Fibroblast of skin of left biceps (primary cell): ENCODE data around the gene RARRES2.
"Not testable (repeated sequence)": the region's sequence is repeated elsewhere in the genome, so short reads cannot be mapped to it uniquely, and the experiment has no call there.

Experiments used
- DNase-seq, 2 experiments: peaks; one replicate each; pipeline ENCODE4 v3.0.0-alpha.2; 2013; ENCODE audit warnings: low read depth in 2 of 2

RARRES2 gene

DNA sequence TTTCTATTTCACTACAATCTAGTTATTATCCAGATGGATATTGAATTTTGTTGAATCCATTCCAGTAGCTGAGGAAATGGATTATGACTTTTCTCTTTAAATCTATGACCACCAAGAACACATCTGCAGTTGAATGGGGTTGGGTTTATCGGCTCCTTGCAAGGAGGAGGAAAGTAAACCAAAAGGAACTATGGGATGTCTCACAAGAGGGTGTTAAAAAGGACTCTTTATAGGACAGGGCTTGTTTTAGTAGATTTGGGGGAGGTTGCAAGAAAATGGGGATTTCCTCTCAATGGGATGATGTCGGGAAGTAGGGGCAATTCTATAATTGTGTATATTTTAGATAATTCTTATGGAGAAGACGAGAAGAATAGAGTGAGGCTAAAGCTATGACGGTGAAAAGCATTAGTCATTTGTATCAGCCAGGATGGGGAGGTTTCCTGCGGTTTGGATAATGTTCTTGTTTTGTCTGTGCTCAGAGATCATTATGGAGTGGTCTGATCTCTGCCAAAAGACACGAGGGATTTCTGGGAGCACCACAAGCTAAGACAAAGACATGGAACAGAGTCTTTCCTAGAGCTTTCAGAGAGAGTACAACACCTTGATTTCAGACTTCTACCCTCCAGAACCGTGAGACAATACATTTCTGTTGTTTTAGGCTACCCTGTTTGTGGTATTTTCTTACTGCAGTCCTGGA lies 23.5 kb downstream of the RARRES2 start:
- DNase-seq = no peak

DNA sequence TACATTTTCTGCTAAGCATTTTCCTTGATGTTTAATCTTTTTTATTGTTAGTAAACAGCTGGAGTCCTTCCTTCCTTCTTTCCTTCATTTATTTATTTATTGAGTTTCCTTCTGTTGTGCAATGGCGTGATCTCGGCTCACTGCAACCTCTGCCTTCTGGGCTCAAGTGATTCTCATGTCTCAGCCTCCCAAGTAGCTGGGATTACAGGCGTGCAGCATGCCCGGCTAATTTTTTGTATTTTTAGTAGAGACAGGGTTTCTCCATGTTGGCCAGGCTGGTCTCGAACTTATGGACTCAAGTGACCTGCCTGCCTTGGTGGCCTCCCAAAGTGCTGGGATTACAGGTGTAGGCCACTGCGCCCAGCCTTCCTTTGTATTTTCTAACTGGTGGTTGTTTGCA lies 24.4 kb downstream of the RARRES2 start:
- DNase-seq = not testable (repeated sequence)

DNA sequence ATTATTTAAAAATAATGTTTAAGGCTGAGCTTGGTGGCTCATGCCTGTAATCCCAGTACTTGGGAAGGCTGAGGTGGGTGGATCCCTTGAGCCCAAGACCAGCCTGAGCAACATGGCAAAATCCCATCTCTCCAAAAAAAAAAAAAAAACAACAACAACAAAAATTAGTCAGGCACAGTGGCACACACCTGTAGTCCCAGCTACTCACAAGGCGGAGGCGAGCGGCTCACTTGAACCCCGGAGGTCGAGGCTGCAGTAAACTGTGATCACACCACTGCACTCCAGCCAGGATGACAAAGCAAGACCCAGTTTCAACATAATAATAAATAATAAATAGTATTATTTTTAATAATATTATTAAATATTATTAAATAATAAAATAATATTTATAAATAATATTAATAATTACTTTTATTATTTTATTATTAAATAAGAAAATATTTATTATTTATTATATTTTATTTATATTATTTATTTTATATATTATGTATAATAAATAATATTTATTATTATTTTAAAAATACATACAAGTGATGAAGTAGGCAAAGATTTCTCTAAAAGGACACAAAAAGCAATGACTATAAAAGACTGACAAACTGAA lies 26.7 kb downstream of the RARRES2 start:
- DNase-seq = no peak

DNA sequence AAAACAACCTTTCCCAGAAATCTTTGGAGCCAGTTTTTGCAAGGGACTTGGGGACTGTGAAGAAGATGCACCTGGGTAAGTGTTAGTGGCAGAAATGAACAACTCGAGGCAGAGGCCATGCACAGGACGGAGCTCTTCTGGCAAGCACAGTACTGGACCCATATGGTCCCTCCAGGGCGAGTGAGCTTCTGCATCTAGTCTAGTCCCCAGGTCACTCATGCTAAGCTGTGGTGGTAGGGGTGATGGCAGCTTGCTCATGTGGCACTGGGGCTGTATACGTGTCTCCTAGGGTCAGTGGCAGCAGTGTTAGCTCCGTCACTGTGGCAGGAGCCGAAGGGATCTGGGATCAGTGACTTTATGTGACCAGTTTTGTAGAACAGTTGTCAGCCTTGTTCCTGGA lies 27.6 kb downstream of the RARRES2 start:
- no peak for DNase-seq

DNA sequence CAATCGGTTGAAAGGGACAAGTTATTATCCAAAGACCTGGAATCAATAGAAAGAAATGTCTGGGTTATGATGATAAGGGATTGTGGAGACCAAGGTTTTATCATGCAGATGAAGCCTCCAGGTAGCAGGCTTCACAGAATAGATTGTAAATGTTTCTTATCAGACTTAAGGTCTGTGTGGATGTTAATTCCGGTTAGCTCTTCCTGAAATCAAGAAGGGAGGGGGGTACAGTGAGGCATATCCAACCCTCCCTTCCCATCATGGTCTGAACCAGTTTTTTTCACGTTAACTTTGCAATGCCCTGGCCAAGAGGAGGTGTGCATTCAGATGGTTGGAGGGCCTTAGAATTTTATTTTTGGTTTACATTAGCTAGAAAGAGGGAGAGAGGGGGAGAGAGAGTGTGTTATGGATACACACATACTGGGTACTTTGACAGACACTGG lies 28.0 kb downstream of the RARRES2 start:
- DNase-seq = no peak

DNA sequence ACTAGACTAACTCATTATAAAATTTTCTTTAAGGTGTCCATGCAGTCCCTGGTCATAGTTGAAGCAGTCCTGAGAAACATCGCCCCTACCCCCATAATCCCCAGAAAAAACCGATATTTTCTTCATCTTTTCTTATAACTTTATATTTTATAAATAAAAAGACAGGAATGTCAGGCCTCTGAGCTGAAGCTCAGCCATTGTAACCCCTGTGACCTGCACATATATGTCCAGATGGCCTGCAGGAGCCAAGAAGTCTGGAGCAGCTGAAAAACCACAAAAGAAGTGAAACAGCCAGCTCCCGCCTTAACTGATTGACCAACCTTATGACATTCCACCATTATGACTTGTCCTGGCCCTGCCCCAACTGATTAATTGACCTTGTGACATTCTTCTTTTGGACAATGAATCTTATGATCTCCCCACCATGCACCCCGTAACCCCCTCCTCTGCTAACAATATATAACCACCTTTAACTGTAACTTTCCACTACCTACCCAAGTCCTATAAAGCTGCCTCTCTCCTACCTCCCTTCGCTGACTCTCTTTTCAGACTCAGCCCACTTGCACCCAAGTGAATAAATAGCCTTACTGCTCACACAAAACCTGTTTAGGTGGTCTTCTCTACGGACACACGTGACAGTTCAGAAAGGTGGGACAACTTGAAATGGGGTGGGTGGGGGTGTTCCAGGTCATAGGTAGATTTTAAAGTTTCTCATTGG lies 28.6 kb downstream of the RARRES2 start:
- DNase-seq = not testable (repeated sequence)

DNA sequence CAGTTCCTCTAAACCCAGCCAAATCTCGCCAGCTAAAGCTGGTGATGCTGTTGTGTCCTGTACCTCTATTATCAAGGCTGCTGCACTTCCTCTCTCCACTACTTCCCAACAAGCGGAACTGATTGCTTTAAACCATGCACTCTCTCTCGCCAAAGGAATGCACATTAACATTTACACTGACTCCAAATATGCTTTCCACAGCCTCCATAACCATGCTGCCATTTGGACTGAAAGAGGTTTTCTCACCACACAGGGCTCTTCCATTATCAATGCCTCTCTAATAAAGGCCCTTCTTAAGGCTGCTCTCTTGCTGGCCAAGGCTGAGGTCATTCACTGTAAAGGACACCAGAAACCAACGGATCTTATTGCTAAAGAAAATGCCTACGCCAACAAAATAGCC lies 29.7 kb downstream of the RARRES2 start:
- DNase-seq = no peak

DNA sequence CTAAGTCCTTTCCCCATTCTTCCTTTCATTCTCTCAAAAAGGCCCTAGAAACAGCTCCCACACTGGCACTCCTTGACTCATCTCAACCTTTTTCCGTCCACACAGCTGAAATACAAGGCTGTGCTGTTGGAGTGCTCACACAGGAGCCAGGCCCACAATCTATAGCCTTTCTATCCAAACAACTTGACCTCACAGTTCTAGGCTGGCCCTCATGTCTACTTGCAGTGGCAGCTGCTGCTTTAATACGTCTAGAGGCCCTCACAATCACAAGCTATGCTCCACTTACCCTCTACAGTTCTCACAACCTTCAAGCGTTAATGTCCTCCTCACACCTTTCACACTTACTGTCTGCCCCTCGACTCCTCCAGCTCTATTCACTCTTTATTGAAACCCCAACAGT lies 30.3 kb downstream of the RARRES2 start:
- DNase-seq = no peak

DNA sequence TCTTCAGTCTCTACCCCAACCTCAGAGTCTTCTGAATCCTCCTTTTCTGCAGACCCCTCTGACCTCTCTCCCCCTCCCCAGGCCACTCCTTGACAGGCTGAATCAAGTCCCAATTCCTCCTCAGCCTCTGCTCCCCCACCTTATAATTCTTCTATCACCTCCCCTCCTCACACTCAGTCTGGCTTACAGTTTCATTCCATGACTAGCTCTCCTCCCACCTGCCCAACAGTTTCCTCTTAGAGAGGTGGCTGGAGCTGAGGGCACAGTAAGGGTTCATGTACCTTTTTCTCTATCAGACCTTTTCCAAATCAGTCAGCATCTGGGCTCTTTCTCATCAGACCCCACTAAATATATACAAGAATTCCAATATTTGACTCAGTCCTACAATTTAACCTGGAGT lies 32.9 kb downstream of the RARRES2 start:
- no peak for DNase-seq

DNA sequence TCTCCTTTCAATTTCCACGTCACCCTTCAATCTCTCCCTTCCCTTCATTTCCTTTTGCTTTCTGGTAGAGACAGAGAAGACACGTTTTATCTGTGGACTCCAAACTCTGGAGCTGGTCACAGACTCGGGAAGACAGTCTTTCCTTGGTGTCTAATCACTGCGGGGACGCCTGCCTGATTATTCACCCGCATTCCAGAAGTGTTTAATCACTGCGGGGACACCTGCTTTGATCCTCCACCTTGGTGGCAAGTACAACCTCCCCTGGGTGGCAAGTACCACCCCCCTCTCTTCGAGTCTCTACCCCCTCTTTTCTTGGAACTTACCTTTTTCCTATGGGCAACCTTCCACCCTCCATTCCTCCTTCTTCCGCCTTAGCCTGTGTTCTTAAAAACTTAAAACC lies 33.5 kb downstream of the RARRES2 start:
- DNase-seq = no peak

DNA sequence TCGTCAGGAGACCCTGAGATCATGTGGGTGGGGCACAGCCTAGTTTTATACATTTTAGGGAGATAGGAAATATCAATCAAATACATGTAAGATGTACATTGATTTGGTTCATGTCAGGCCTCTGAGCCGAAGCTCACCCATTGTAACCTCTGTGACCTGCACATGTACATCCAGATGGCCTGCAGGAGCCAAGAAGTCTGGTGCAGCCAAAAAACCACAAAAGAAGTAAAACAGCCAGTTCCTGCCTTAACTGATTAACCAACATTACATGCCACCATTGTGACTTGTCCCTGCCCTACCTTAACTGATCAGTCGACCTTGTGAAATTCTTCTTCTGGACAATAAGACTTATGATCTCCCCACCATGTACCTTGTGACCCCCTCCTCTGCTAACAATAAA lies 34.3 kb downstream of the RARRES2 start:
- no peak for DNase-seq

DNA sequence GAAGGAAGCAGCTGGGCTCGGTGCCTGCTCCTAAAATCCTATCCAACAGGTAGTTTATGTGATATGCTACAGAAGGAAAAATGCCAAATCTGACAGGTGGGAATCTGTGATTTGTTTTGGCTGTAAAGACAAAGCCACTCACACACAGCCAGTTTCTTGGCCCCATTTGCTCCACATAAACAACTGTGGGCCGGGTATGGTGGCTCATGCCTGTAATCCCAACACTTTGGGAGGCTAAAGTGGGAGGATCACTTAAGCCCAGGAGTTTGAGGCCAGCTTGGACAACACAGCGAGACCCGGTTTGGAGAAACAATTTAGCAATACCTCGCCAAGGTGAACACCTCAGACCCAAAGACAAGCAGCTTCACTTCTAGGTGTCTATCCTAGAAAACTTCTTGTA lies 35.1 kb downstream of the RARRES2 start:
- DNase-seq = not testable (repeated sequence)

DNA sequence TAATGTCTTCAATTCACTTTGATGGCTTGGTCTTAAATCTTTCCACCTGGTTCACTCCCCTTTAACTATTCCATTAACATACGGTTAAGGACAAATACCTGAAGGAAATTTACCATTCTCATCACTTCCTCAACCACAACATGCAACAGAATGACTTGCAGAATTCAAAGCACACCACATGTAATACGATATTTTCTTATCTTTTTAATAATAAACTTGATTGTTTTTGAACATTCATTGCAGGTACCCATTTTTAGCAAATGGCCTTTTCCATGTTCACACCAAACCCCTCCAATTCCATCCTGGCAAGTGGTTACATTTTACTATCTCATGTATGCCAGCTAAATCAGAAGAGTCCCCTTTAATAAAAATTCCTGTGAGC lies 35.5 kb downstream of the RARRES2 start:
- not testable (repeated sequence) for DNase-seq

DNA sequence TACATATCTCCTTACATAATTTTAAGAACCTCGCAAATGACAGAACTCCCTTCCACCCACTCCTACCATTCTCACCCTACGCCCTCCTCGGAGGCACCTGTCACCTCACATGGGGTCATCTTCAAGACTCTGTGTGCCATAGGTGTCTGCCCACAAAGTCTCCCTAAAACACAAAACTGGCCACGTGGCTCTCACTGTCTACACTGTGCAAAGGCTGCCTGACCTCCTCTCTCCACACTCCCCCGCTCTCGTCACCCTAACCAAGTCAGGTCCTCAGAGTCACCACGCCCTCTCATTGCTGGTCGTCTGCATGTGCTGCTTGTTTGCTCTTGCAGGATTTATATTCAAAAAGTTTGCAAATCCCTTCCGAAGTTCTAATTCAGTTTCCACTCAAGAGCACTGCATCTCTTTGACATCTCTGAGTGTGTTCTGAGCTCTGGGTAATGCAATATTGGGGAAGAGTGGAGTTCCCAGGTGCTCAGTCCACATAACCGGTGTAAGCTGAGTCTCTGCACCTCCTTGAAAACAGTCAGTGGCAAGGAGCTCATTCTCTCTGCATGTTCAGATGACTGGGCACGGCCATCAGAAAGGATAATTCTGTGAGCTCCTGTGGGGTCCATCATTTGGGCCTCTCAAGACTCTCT lies 36.0 kb downstream of the RARRES2 start:
- DNase-seq = not testable (repeated sequence)

DNA sequence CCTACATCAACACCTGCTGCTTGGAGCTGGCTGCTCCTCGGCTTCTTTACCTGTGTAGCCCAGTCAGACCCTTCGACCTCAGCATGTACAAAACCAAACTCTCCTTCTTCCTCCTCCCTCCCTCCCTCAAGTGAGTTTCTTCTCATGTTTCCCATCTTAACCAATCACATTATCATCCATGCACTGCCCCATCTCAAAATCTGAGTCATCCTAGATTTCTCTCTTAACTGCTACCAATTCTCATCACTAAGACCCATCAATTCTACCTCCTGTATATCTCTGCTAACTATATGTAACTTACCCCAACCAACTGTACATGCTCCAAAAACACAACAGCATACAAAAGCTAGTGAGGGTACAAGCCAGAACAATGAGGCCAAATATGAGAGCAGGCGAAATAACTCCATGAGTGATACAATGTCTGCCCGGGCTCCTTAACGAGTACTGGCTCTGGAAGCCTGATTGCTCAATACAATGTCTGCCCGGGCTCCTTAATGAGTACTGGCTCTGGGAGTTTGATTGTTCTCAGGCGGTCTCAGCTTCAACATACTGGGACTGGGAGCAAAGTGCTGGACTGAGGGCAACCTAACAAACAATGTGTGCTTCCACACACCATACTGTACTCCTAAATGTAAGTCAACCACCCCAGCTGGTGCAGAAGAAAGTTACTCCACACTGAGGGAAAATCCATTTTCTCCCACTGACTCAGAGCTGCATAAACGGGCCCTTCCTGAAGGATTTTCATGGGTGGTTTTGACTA lies 36.8 kb downstream of the RARRES2 start:
- DNase-seq = not testable (repeated sequence)

DNA sequence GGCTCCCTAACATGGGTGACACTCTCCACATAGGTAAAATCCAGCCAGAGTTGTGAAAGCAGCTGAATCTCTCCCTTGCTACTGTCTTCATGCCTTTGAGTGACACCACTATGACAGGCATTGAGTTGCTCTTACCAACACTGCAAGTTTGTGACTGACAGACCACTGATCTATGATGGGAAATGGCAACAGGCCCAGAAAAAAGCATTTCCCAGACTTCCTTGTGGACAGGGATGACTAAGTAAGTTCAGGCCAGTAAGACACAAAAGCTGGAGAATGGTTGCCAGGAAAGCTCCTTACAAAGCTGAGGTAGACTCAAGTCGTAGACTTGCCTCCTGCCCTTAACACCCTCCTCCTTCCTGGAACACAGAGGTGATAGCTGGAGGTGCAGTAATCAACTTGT lies 38.5 kb downstream of the RARRES2 start:
- DNase-seq = not testable (repeated sequence)

DNA sequence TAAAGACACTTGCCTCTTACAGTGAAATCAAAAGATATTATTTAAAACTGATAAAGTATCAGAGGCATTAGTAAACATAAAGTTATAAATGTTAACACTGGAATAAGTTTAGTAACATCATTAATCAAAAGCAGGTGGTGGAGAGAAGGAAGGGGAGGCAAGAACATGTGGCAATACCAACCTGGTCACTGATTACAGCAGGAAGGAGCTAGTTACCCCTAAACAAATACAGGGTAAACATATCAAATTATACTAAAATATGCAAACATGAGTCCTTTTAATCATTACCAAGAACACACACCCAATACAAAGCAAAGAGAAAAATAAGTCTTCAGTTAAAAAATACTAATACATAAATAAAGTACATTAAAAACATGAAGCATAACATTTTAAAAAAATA lies 43.5 kb downstream of the RARRES2 start:
- not testable (repeated sequence) for DNase-seq

DNA sequence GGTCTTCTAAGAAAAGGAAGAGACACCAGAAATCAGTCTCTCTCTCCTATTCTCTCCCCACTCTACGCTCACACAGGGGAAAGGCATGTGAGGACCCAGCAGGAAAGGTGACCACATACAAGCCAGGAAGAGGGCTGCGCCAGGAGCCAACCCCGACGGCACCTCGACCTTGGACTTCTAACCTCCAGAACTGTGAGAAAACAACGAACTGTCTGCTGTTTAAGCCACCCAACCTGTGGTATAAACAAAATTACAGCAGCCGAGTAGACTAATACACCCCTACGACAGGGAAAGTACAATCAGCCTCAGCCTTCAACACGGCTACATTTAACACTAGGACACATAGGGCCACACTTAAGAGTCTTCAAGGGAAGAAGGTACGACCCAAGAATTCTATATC lies 44.6 kb downstream of the RARRES2 start:
- DNase-seq = not testable (repeated sequence)

DNA sequence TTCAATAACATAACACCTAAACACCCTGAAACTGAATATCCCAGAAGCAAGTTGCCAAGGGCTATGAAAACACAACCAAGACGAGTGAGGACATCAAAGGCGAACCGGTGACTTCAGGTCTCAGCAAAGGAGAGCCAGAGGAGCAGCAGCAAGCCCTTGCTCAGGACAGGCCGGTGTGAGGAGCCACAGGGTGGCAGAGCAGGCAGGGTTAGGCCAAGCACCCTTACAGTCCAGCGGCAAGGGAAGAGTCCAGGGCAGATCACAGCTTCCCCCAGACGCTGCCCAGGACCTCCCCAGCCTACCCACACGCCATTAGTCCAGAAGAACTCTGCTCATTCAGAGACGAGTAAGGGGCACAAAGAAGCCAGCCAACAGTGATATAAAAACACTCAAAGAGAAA lies 45.8 kb downstream of the RARRES2 start:
- DNase-seq = not testable (repeated sequence)

DNA sequence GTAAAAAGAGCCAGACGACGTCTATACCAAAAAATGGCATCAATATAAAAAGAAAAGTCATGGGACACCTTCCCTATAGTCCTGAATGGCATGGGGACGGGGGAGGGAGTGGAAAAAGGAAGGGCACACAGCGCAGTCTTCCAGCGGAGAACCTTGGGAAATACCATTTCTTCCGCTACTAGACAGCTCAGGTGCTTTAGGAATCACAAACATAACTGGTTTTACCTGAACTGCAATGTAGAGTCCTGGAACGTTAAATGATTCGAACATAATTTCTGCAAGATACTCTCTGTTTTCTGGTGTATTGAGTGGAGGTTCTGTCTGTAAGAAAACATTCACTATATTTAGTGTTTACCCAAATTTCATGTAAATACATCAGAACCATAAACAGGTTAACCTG lies 46.4 kb downstream of the RARRES2 start:
- not testable (repeated sequence) for DNase-seq

DNA sequence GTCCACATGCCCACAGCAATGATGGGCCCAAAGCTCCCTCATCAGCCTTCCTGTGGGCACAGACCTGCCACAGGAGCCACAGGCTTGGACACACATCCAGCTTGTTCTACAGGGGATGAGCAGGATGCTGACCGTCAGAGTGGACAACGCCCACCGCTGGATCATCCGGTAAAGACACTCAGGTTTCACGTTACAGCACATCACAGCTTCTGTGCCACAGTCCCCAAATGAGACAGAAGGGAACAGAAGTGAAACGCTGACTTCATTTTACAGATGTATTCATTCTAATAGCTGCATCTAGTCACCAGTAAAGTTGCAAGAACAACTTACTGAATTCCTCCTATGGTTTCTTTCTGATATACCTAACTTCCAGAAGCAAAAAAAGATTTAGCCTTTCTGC lies 51.1 kb downstream of the RARRES2 start:
- not testable (repeated sequence) for DNase-seq

DNA sequence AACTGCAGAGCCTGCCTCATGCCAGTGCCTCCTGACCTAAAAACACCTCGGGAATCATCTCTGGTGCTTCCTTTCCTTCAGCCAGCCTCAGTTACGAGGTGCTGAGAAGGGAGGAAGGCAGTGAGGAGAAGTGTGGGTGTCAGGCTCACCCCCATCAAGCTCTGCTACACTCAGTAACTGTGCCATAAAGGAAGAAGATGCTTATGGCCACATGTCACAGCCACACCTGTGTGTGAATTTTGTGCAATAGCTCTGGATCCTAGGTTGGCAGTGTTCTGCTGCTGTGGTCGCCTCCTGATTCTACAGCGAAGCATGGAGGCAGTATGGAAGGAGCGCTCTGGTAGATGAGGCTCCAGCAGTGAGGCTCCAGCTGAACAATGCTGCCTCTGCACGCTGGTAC lies 52.6 kb downstream of the RARRES2 start:
- DNase-seq = not testable (repeated sequence)
